Dermis lymphatic vessel endothelial cell (primary cell): ENCODE measurements around the gene ZNF25. TPM values are rescaled to one million over a fixed set of nuclear protein-coding genes. Genes with fewer than 3 reads are reported as not detected.

Experiments
- total RNA-seq: library from RNA; depleted of rRNA; stranded (reverse); fragments of >200 nt; gene quantifications from 2 replicates; pipeline ENCODE4 v1.2.1, GENCODE V29; 2014

Gene ZNF25
- 6.6 and 7.6 TPM in 2 replicates for total RNA-seq

GRCh38 chr10:37976091-37976879 is at the start of gene ZNF25:
Gene ZNF25, minus strand, starts transcription at chr10:37976647. Its CDS starts 4,925 bp downstream, at chr10:37971722.

GRCh38 chr10:38010119-38010903 is 33.9 kb upstream of the ZNF25 start, which contains the start of gene ZNF33A:
Gene ZNF33A, plus strand, starts transcription at chr10:38010675. Its CDS starts 1,667 bp downstream, at chr10:38012342.

Other genes with a start within 250 kb of the ZNF25 start
- 4.2 and 7.4 TPM in 2 replicates for gene ZNF248, start 119.0 kb downstream of the ZNF25 start, total RNA-seq
- 23.8 and 30.5 TPM in 2 replicates for gene ZNF33A, start 34.0 kb upstream of the ZNF25 start, total RNA-seq
- 5.6 and 8.3 TPM in 2 replicates for gene ZNF37A, start 117.7 kb upstream of the ZNF25 start, total RNA-seq